Measurements from ENCODE around the gene HLF.

The HLF gene

GRCh38 chr17:55258578-55259135 lies 6.1 kb upstream of the HLF start:
- no peak for DNase-seq

DNA sequence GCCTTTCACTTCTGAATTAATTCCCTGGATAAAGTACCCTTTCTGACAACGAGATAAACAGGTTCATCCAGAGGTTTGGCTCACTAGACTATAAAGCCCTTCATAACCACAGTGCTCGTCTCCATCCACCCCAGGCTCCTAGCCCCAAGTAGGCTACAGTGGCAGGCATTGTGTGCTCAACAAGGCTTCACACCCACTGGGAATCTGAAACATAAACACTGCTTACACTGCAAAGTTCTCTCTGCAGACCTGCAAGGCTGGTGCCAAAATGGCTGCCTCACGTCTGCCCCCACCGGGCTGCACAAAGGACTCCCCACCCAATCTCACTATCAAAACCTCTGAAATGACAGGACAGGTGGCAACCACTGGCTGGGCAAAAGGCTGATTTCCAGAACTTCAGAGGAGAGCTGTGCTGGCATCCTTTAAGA lies 5.1 kb upstream of the HLF start:
- DNase-seq, result no peak

- no peak for DNase-seq
Measured at GRCh38 chr17:55261311-55261710, 3.4 kb upstream of the HLF start.

DNA sequence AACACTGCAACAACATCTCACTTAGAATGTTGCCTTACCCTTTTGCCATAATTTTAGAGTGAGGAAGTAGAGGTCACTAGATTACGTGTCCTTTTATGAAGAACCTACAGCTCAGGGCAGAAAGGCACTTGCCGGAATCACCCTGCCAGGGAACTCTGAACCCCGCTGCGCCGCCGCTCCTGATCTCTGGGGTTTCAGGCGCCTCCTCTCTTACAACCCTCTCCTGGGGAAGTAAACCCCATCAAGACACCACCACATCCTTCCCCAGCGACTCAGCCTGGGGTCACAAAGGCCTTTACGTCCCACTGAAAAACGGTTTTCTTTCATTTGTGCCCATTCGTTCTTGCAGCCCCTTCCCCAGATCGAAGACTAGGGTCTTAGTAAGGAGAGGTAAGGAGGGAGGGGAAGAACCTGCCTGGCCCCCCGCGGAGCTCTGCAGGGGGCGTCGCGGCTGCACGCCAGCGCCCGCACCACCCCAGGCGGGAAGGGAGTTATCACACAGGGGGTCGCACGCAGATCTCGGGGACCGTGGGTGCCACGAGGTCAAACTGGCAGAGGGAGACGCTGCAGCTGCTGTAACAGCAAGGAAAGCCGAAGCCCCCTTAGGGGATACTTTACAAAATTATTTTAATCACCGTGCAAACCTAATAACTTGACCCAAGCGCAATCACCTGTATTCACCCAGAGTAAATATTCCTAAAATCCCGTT lies 1.0 kb upstream of the HLF start:
- no peak for DNase-seq

- no peak for DNase-seq
Measured at GRCh38 chr17:55264278-55264644, 499 bp upstream of the HLF start.

GRCh38 chr17:55265311-55266021 lies 706 bp downstream of the HLF start:
- no peak for DNase-seq

- no peak for DNase-seq
Measured at GRCh38 chr17:55266051-55266957, 1.5 kb downstream of the HLF start.

DNA sequence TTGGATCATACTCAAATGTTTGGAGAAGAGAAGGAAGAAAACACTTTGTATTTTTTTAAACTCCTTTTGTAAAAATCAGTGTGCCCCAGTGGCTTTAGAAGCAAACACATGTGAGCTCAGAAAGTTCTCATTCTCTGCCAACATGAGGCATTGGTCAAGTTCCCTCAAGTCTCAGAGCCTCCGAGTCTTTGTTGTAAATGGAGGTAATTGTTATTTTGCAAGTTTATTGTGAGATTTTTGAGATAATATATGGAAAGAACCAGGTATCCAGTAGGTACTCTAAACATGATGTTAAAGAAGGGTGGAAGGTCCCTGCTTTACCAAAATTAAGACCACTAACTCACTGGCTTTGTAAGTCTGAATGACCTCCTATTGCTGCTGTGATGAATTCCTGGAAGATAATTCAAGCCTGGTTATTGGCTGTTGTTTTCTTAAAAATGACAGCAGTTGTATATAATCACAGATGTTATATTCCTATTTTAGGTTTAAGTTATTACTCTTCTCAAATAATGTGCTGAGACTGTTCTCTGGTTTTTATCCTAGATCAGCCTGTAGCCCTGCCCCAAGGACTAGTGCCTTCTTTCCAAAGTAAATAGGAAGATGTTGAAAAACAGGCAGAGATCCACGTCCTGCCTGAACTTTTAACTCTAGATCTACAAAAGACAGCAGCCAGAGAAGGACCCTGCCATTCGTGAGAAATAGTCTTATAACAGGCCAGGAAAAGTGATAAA lies 2.4 kb downstream of the HLF start:
- DNase-seq, result no peak

DNA sequence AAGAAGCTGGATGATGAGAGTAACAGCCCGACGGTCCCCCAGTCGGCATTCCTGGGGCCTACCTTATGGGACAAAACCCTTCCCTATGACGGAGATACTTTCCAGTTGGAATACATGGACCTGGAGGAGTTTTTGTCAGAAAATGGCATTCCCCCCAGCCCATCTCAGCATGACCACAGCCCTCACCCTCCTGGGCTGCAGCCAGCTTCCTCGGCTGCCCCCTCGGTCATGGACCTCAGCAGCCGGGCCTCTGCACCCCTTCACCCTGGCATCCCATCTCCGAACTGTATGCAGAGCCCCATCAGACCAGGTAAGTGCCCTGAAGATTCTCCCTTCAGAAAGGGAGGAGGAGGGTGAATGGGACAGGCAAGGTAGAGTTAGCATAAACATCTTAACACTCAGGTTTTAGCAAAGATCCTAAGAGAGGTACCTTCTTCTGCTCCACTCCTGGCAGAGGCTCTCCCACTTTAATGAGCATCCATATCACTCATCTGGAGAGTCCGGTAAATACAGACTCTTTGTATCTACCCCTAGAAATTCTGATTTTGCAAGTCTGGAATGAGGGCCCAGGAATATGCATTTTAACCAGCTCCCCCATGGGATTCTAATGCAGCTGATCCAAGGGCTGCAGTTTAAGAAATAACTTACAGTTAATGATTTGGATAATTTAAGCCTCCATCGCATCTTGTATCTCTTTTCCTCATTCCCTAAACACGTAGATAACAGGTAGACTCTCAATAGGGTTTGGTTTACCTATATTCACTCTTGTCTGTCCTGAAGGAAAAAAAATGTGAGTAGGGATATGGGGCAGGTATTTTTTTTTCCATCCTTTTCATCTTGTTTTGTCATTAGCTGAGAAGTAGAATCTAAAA lies 3.3 kb downstream of the HLF start:
- no peak for DNase-seq

DNA sequence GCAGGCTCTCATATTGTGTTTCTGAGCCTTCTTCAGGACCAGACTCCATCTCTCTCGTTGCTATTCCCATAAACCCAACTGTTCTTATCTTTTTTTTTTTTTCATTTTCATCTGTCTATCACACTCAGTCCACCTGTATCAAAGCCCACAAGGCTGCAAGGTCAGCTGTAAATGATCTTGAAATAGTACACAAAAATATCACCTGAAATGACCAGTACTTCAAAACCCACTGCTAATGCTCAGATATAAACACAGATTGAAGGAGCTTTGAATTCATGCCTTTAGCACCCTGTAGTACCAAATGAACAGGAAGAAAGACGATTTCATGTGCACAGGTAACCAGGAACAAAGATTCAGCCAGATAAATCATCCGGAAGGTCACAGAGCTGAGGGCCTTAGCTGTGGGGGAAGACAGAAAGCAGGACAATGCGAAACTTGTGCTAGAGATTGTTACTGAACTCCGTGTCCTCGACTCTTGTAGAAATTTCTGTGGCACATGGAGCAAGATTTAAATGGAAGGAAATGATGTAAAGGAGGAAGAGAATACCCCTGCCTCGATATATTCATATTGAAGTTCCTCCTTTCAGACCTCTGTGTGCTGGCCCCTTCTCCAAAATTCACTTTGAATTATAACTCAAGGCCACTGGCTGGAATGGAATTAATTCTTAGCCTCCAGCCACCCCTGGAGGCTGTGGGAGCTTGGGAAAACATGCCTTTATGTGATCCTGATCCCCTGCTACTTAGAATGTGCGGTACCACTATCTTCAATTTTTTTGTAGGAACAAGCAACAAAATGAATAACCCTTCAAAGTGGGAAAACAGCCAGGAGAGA lies 4.1 kb downstream of the HLF start:
- no peak for DNase-seq

DNA sequence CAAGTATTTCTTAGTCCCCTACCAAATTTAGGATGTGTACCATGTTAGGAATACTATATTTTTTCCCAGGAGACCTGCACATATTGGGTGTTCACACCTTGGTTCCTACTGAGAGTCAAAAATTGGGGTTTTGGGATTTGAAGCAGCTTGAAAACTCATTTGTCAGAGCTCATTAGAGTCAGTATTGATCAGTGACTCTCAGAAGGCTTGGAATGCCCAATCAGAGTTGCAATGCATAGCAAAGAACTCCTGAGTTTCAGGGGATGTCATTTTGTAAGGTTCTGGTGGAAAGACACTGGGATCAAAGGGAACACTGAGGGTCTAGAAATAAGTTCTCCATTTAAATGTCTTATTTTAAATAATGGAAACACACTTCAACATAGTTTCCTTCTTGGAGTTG lies 5.1 kb downstream of the HLF start:
- DNase-seq, result no peak

- no peak for DNase-seq
Measured at GRCh38 chr17:55271223-55271571, 6.4 kb downstream of the HLF start.

DNA sequence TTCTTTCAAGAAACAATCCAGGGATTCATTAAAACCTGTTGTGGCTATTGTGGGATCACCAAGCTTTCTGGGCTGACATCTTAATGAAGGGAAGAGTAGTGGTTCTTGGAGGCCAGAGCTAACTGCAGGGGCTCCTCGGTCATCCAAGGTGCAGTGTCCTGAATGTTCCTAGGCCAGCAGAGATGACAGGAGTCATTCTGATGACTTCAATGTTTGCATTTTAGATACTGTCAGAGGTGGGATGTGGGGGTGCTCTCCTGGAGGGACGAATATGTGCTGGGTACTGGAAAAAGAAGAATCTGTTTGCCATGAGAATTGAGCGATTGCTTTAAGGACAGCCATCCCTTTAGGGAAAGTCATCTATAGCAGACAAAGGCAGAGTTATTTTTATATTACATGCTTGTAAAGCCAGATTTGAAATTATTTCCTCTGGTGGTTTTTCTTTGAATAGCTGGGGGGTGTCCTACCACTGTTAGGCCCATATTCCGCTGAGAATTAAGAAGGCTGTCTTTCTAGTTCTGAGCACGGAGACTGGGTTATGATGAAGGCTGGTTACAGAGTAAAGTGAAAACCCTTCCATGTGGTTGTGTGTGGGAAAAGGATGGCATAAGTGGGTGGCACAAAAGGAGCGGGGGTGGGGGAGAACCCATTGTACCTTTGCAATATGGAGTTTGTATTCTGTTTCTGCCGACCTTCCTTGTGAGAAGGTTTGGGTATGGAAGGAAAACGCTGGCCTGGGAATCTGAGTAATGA lies 7.4 kb downstream of the HLF start:
- DNase-seq, result no peak

- no peak for DNase-seq
Measured at GRCh38 chr17:55272711-55273578, 8.2 kb downstream of the HLF start.

DNA sequence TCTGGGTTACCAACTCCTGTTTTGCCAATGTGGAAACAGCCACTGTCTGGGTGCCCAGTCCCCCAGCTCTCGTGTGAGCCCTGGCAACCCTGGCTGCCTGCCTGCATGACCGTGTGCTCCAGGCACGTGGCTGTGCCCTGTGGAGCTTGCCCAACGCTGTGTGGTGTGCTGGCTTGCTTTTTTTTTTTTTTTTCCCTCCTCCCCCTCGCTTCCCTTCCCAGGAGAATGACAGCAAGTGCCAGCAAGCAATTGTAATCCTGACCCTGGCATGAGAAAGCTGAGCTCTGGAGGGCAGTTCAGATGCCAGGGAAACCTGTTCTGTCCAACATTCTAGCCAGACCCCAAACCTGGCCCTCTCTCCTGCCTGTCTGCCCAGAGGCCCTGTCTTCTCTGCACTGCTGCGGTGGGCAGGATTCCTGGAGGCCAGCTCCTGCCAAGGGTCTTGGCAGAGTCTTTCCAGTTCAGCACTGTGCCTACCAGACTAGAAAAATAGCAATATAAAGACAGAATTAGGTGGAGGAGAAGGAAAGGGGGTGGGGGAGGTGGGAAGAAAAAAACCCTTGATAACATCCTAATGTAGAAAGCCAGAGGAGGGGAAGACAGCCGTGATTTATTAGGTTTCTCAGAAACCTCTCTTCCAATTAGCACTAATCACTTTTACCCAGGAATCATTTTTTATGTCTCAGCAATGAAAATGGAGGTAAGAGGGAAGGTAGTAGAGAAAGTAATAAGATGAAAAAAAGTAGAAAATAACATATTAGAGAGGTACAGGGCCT lies 9.0 kb downstream of the HLF start:
- DNase-seq, result no peak

GRCh38 chr17:55274355-55275255 lies 9.8 kb downstream of the HLF start:
- no peak for DNase-seq
